Daoy (cell line): ENCODE results near the gene MLXIPL. TPM values are rescaled to one million over a fixed set of nuclear protein-coding genes. Genes with fewer than 3 reads are reported as not detected.
"Not testable (repeated sequence)": the region's sequence is repeated elsewhere in the genome, so short reads cannot be mapped to it uniquely, and the experiment has no call there.

ENCODE experiments used
- DNase-seq: peaks from one replicate; pipeline ENCODE4 v3.0.0-alpha.2; 2015; ENCODE audit warnings: low read depth
- total RNA-seq: library from RNA; depleted of rRNA; stranded (reverse); fragments of >200 nt; shearing (Covaris generic); gene quantifications from 2 replicates; pipeline ENCODE4 v1.2.3, GENCODE V29; 2014; rRNA removed

The MLXIPL gene
- total RNA-seq: 5.4 TPM in 1 of 2 replicates, not detected in the other

GRCh38 chr7:73623798-73624668, at the start of gene MLXIPL:
MLXIPL (minus strand) TSS chr7:73624522; CDS start chr7:73624492, 30 bp downstream.
- DNase-seq: peak; percentile 89

GRCh38 chr7:73671857-73672445, 47.6 kb upstream of the MLXIPL start:
- no peak for DNase-seq

DNA sequence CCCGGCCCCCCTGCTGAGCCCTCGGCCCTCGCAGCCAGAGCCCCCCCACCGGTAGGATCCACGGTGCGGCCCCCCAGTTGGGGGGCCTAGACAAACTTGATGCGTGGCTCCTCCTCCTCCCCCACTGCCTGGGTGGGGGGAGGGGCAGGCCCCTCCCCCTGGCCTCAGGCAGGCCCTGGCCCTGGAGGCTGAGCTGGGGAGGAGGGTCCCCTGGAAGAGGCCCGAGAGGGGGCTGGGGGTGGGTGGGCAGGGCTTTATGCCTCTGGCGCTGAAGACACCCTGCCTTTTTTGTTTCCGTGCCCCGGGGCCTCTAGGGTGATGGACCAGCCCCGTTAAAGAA, 47.0 kb upstream of the MLXIPL start:
- no peak for DNase-seq

GRCh38 chr7:73669858-73670385, 45.6 kb upstream of the MLXIPL start:
- DNase-seq: no peak

GRCh38 chr7:73669288-73669701, 45.0 kb upstream of the MLXIPL start:
- no peak for DNase-seq

DNA sequence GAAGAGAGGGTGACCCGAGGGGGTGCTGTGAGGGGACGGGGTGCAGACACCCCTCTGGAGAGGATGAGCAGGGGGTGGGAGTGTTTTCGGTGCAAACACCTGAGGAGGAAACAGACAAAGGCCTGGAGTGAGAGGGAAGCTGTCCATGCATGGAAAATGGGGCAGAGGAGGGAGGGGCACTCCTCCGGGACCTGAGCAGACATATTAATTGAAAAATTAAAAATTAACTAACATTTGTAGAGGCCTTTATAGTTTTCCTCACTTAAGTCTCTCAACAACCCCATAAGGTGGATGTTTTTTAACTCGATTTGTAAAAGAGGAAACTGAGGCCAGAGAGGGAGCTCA, 44.5 kb upstream of the MLXIPL start:
- no peak for DNase-seq

DNA sequence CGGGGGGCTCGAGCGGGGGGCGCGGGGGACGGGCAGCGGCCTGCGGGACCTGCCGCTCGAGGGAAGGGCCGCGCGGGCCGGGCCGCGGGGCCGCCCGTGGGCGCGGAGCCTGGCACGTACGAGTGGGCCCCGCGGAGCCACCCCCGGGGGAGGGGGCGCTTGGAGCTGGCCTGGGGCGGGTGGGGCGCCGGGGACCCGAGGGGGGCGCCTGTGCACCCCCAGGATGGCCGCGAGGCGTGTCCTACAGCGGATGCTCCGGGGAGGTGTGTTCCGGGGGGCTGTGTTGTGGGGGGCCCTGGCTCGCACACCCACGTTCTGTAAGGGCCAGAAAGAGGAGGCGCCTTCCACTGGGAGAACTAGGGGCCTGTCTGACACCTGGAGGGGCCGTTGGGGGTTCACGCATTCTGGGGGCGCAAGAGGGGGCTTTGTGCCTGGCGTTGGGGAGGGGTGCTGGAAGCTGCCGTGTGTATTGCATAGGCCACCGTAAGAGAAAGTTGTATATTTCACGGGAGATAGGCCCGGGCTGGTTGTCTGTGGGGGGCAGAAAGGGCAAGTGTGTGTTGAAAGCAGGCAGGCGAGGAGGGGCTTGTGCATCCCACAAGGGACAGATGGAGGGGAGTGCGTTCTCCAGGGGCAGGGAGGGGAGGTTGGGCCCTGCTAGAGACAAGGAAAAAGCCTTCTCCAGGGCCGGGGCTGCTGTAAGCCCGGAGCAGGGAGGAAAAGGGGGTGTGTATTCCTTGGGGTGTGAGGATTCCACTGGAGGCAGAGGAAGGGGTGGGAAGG, 44.0 kb upstream of the MLXIPL start:
- DNase-seq: peak; percentile 41

GRCh38 chr7:73667344-73668102, 43.2 kb upstream of the MLXIPL start, which contains the start of gene VPS37D:
VPS37D (plus strand) TSS chr7:73667831; CDS start chr7:73667959, 128 bp downstream.
- DNase-seq: peak; percentile 98

DNA sequence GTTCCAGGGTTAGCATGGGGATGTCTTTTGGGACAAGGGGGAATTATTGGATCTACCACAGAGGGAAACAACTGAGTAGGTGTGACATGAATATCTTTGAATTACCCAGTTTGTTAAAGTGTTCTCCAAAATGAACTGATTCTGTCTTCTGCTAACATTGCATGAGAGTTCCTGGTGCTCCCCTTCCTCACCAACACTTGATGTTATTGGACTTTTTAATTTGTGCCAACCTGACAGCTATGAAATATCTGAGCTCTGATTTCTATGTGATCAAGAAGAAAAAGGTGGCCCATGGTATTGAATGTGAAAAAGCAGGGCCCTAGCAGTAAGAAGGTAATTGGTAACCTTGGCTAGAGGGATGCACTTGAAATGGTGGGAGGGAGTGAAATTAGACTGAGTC, 38.7 kb upstream of the MLXIPL start:
- DNase-seq: no peak

- DNase-seq: not testable (repeated sequence)
Observed at GRCh38 chr7:73660594-73660993, 36.3 kb upstream of the MLXIPL start.

DNA sequence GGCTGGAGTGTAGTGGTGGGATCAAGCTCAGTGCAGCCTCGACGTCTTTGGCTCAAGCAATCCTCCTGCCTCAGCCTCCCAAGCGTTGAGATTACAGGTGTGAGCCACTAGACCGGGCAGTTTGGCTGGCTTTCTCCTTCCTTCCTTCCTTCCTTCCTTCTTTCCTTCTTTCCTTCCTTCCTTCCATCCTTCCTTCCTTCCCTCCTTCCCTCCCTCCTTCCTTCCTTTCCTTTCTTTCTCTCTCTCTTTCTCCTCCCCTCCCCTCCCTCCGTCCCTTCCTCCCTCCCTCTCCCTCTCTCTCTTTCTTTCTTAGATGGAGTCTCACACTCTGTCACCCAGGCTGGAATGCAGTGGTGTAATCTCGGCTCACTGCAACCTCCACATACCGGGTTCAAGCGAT, 35.7 kb upstream of the MLXIPL start:
- no peak for DNase-seq

- DNase-seq: not testable (repeated sequence)
Observed at GRCh38 chr7:73655309-73655708, 31.0 kb upstream of the MLXIPL start.

DNA sequence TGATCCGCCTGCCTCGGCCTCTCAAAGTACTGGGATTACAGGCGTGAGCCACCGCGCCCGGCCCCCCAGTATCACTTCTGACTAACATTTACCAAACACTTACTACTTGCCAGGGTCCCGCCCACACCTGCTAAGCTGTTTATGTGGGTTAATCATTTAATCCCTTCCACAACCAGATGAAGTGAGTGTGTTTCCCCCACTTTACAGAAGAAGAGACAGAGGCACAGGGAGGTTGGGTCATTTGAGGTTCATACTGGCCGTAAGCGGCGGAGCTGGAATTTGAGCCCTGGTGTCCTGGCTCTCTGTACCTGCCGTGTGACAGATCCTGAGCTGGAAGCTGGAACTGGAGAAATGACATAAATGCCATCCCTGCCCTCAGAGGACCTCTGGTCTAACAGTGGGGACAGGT, 28.2 kb upstream of the MLXIPL start:
- no peak for DNase-seq

GRCh38 chr7:73650524-73650923, 26.2 kb upstream of the MLXIPL start:
- DNase-seq: no peak

- DNase-seq: no peak
Observed at GRCh38 chr7:73649576-73649975, 25.3 kb upstream of the MLXIPL start.

GRCh38 chr7:73648593-73649332, 24.4 kb upstream of the MLXIPL start:
- no peak for DNase-seq

DNA sequence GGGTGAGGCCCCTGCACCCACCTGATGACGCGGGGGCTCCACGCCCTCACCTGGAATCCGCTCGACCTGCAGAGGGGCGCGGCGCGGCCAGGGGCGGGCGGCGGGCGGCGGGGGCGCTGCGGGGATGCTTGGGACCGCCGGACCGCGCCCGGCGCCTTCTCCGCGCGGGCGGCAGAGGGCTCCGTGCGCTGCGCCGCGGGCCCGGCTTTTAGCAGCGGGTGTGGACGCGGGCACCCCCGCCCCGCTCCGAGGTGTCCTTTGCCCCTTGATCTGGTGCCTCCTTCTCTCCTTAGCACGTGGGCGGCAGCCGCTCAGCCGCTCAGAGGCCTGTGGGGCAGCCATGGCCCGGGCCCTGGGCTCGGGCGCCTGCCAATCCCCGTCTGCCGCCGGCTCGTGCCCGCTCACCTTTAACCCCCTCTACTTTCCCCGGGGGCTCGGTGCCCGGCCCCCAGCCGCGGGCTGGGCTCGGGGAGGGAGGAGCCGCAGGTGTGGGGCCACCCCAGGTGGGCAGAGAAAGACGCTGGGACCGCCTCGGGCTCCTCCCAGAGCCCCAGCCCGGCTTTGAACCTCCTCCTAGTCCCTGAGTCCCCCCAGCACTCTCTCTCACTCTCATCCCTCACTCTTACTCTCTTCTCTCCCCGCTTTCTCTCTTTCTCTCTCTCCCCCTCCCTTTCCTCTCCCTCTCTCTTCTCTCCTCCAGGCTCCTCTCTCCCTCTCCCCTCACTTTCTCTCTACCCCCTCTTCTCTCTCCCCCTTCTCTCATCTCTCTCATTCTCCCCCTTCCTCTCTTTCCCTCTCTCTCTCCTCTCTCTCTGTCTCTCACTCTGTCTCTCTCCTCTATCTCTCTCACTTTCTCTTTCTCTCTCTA, 23.6 kb upstream of the MLXIPL start:
- peak; percentile 62 for DNase-seq

DNA sequence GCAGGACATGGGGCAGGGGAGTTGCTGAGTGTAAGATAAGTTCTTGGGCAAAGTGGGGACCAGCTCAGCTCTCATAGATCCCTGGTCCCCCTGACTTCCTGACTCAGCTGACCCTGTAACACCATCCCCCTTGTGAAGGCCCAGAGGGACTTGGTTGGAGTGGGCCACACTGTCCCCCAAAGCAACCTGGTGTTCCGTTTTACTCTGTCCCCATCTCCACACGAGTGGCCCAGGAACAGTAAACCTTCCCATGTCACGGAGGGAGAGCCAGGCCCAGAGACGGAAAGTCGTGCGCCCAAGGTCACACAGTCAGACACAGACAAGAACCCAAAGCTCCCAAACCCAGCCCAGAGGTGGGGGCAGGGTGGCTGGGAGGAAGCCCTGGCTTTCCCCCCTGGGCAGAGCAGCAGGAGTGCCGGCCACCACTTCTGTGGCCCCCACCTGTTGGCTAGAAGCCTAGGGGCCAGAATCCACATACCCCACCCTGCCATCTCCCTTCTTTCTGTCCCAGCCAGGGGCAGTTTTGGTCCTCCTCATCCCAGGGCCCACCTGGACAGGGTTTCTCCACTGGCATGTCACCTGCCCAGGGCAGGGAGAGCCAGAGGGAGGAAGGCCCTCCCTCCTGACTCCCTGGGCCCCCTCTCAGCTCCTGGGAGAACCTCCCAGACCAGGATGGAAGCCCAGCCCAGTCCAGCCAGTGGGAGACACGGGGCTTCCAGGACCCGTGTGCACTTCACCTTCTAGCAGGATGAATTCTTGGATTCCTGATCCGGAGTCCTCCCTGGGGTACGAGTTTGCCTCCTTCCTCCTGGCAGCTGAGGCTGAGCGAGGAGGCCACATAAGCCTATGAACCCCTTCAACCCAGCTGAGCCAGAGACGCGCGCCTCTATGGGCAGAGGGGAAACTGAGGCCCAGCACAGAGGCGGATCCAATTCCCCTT, 22.7 kb upstream of the MLXIPL start:
- no peak for DNase-seq
